Stimulated activated CD4-positive, alpha-beta T cell treated with anti-CD3 and anti-CD28 coated beads, Interleukin-1b, Interleukin-23, amount 100 ng/mL, for 4 hours (primary cell): ENCODE results near the gene DMGDH.

Source experiments
- DNase-seq, 2 donors: peaks; one replicate each; pipeline ENCODE4 v3.0.0-alpha.2; 2020; ENCODE audit warnings: low read depth in 2 of 2

DMGDH gene

GRCh38 chr5:79069488-79070349 lies at the start of gene DMGDH, which contains the start of gene BHMT2:
Gene DMGDH, minus strand, starts transcription at chr5:79069674. Its CDS starts 54 bp downstream, at chr5:79069620.
Gene BHMT2, plus strand, starts transcription at chr5:79069767. Its CDS starts 16 bp downstream, at chr5:79069783.
- DNase-seq, result no peak

- DNase-seq, result no peak
Measured at GRCh38 chr5:79112703-79113058, 43.2 kb upstream of the DMGDH start.

- DNase-seq, result no peak
Measured at GRCh38 chr5:79111960-79112702, 42.7 kb upstream of the DMGDH start.

- no peak for DNase-seq
Measured at GRCh38 chr5:79111387-79111959, 42.0 kb upstream of the DMGDH start, which contains the start of gene BHMT. Gene BHMT, plus strand, starts transcription at chr5:79111809. Its CDS starts 77 bp downstream, at chr5:79111886.

GRCh38 chr5:79109527-79110492 lies 40.3 kb upstream of the DMGDH start:
- DNase-seq, result peak in 1 of 2 donors; percentile 16

GRCh38 chr5:79108792-79109191 lies 39.3 kb upstream of the DMGDH start:
- DNase-seq, result no peak

- DNase-seq, result no peak
Measured at GRCh38 chr5:79108086-79108485, 38.6 kb upstream of the DMGDH start.

GRCh38 chr5:79107020-79107796 lies 37.7 kb upstream of the DMGDH start:
- no peak for DNase-seq

GRCh38 chr5:79105868-79106267 lies 36.4 kb upstream of the DMGDH start:
- DNase-seq, result no peak

GRCh38 chr5:79093762-79094161 lies 24.3 kb upstream of the DMGDH start:
- DNase-seq, result no peak

GRCh38 chr5:79091064-79091463 lies 21.6 kb upstream of the DMGDH start:
- DNase-seq, result no peak

GRCh38 chr5:79088507-79088906 lies 19.0 kb upstream of the DMGDH start:
- no peak for DNase-seq

- DNase-seq, result no peak
Measured at GRCh38 chr5:79086116-79086515, 16.6 kb upstream of the DMGDH start.

GRCh38 chr5:79081779-79082178 lies 12.3 kb upstream of the DMGDH start:
- no peak for DNase-seq

- DNase-seq, result no peak
Measured at GRCh38 chr5:79080804-79081203, 11.3 kb upstream of the DMGDH start.

GRCh38 chr5:79077680-79078365 lies 8.3 kb upstream of the DMGDH start:
- peak in 1 of 2 donors; percentile 1 for DNase-seq

GRCh38 chr5:79076819-79077218 lies 7.3 kb upstream of the DMGDH start:
- DNase-seq, result no peak

GRCh38 chr5:79075646-79076426 lies 6.4 kb upstream of the DMGDH start:
- DNase-seq, result no peak

GRCh38 chr5:79074641-79075040 lies 5.2 kb upstream of the DMGDH start:
- no peak for DNase-seq
